OCI-LY1 (cell line): ENCODE data around the gene RCN1.

Experiments
- CTCF ChIP-seq: fragments of 200-600 bp; sonication (generic), shearing (Covaris generic); IDR thresholded peaks from 2 replicates; pipeline ENCODE4 v1.5.1; 2017; ENCODE audit warnings: mild to moderate bottlenecking, antibody characterized with exemption, low read length, moderate library complexity, mixed read lengths
- EZH2 ChIP-seq: fragments of 200-600 bp; sonication (generic), shearing (Covaris generic); IDR thresholded peaks from 2 replicates; pipeline ENCODE4 v1.8.0; 2017; ENCODE audit warnings: borderline replicate concordance, mixed run types, mild to moderate bottlenecking, antibody characterized with exemption, low read length, moderate library complexity, mixed read lengths

- TF ChIP-seq CTCF (no peak), EZH2 (no peak)
These were observed 47.1 kb upstream of the RCN1 start for GRCh38 chr11:32043737-32044136.
